ENCODE data around the gene SPNS3. TPM values are rescaled to one million over a fixed set of nuclear protein-coding genes. Genes with fewer than 3 reads are reported as not detected.
A peak's percentile ranks its signal among the peaks of the same experiment; 100 is the strongest.

SPNS3 gene
- total RNA-seq, 3 donors from 2014 or later: 0.38 to 0.72 TPM; not detected in 1

GRCh38 chr17:4476511-4477070 is 42.9 kb downstream of the SPNS3 start:
- peaks cover 41% of the 10 kb centered on the region for H3K4me1 ChIP-seq (ENCODE audit: low read depth)
- DNase-seq (peak; percentile 72 to 88 (median 80)), ATAC-seq (peak; percentile 67)

GRCh38 chr17:4477255-4477791 is 43.6 kb downstream of the SPNS3 start:
- Histone ChIP-seq H3K4me1 (ENCODE audit: low read depth) (peaks cover 42% of the 10 kb centered on the region), H3K36me3 (ENCODE audit: low read depth) (no peaks in the 10 kb centered on the region), H3K9me3 (no peaks in the 10 kb centered on the region), H3K4me3 (no peak overlapping the region)
- DNase-seq: peak in 2 of 3 donors; percentile 25 to 43
- ATAC-seq: no peak
- TF ChIP-seq CTCF (IDR thresholded peaks at IDR 0.05): no peak
- intact Hi-C loops (cut with DNase I, micrococcal nuclease): no loop called here

More at GRCh38 chr17:4476511-4477070, 42.9 kb downstream of the SPNS3 start:
- Histone ChIP-seq H3K36me3 (ENCODE audit: low read depth) (no peaks in the 10 kb centered on the region), H3K9me3 (no peaks in the 10 kb centered on the region), H3K4me3 (no peak overlapping the region)
- TF ChIP-seq CTCF (IDR thresholded peaks at IDR 0.05): no peak
- intact Hi-C loops (cut with DNase I, micrococcal nuclease): no loop called here

- no peak for ATAC-seq
- intact Hi-C loops (cut with DNase I, micrococcal nuclease): no loop called here
- no peaks in the 10 kb centered on the region for H3K9me3 ChIP-seq
These were observed 44.6 kb downstream of the SPNS3 start for GRCh38 chr17:4478318-4478830.

GRCh38 chr17:4479340-4479981 is 45.7 kb downstream of the SPNS3 start:
- no peak for TF ChIP-seq CTCF (IDR thresholded peaks at IDR 0.05)
- Histone ChIP-seq H3K4me3 (no peak overlapping the region), H3K4me1 (ENCODE audit: low read depth) (peaks cover 50% of the 10 kb centered on the region), H3K9me3 (no peaks in the 10 kb centered on the region), H3K36me3 (ENCODE audit: low read depth) (no peaks in the 10 kb centered on the region)
- peak; percentile 57 for ATAC-seq
- intact Hi-C loops (cut with DNase I, micrococcal nuclease): no loop called here
- peak; percentile 64 to 83 (median 79) for DNase-seq

More at GRCh38 chr17:4478318-4478830, 44.6 kb downstream of the SPNS3 start:
- no peak for TF ChIP-seq CTCF (IDR thresholded peaks at IDR 0.05)
- peaks cover 46% of the 10 kb centered on the region for H3K4me1 ChIP-seq (ENCODE audit: low read depth)
- DNase-seq: no peak
- H3K4me3 ChIP-seq: no peak overlapping the region
- H3K36me3 ChIP-seq (ENCODE audit: low read depth): no peaks in the 10 kb centered on the region

- DNase-seq: peak in 2 of 3 donors; percentile 37 to 62
- no peaks in the 10 kb centered on the region for H3K9me3 ChIP-seq
- intact Hi-C loops (cut with DNase I, micrococcal nuclease): no loop called here
- peaks cover 50% of the 10 kb centered on the region for H3K4me1 ChIP-seq (ENCODE audit: low read depth)
- H3K4me3 ChIP-seq: no peak overlapping the region
- H3K36me3 ChIP-seq (ENCODE audit: low read depth): no peaks in the 10 kb centered on the region
- TF ChIP-seq CTCF (IDR thresholded peaks at IDR 0.05): no peak
- peak; percentile 3 for ATAC-seq
These were observed 46.4 kb downstream of the SPNS3 start for GRCh38 chr17:4479982-4480751.

Data from mucosa of descending colon (tissue), 3 donors.